HepG2 (cell line): ENCODE measurements around the gene TACC2. TPM values are rescaled to one million over a fixed set of nuclear protein-coding genes. Genes with fewer than 3 reads are reported as not detected.
A peak's percentile ranks its signal among the peaks of the same experiment; 100 is the strongest.

Experiments used
- ARID2 ChIP-seq: sonication (generic); formaldehyde crosslinking; IDR thresholded peaks from 2 replicates; pipeline ENCODE4 v1.8.1; 2022; ENCODE audit warnings: mild to moderate bottlenecking, missing genetic modification reagents, borderline replicate concordance
- DMAP1 ChIP-seq: IDR thresholded peaks from 2 replicates; pipeline ENCODE4 v1.6.1; 2016
- ELF4 ChIP-seq: sonication (generic); formaldehyde crosslinking; IDR thresholded peaks from 2 replicates; pipeline ENCODE4 v1.5.0; 2020; ENCODE audit warnings: missing genetic modification reagents, mild to moderate bottlenecking, moderate library complexity, borderline replicate concordance
- EP300 ChIP-seq, 3 experiments: sonication (generic) in 1 of 3; formaldehyde crosslinking in 1 of 3; IDR thresholded peaks; 2 replicates each; pipeline versions ENCODE4 v1.5.1 to v1.6.1; 2011 to 2020; ENCODE audit warnings: low read depth in 2 of 3, low read length in 2 of 3, borderline replicate concordance in 1 of 3, improper control_type of control experiment in 1 of 3, mild to moderate bottlenecking in 1 of 3, missing genetic modification reagents in 1 of 3, moderate library complexity in 1 of 3
- ISX ChIP-seq: sonication (generic); formaldehyde crosslinking; conservative IDR thresholded peaks from 2 replicates; pipeline ENCODE4 v1.5.0; 2020; ENCODE audit warnings: missing genetic modification reagents
- NR1H2 ChIP-seq: sonication (generic); formaldehyde crosslinking; IDR thresholded peaks from 2 replicates; pipeline ENCODE4 v1.8.1; 2022; ENCODE audit warnings: low read depth, missing genetic modification reagents, borderline replicate concordance
- NR2F2 ChIP-seq: IDR thresholded peaks from 2 replicates; pipeline ENCODE4 v1.6.1; 2012; ENCODE audit warnings: low read depth, inconsistent platforms, borderline replicate concordance
- ONECUT2 ChIP-seq: sonication (generic); formaldehyde crosslinking; IDR thresholded peaks from 2 replicates; pipeline ENCODE4 v1.4.0; 2020; ENCODE audit warnings: missing genetic modification reagents
- PAF1 ChIP-seq: IDR thresholded peaks from 2 replicates; pipeline ENCODE4 v1.6.1; 2016; ENCODE audit warnings: missing genetic modification reagents, missing compliant biosample characterization
- RFXANK ChIP-seq: IDR thresholded peaks from 2 replicates; pipeline ENCODE4 v1.6.1; 2016
- SMARCE1 ChIP-seq: fragments of 450-650 bp; IDR thresholded peaks from 2 replicates; pipeline ENCODE4 v1.6.1; 2017; ENCODE audit warnings: borderline replicate concordance
- STAT5B ChIP-seq: sonication (generic); formaldehyde crosslinking; IDR thresholded peaks from 2 replicates; pipeline ENCODE4 v1.4.0; 2020; ENCODE audit warnings: missing genetic modification reagents
- ZBTB37 ChIP-seq: sonication (generic); formaldehyde crosslinking; IDR thresholded peaks from 2 replicates; pipeline ENCODE4 v1.4.0; 2020; ENCODE audit warnings: mild to moderate bottlenecking, missing genetic modification reagents
- ZBTB46 ChIP-seq: sonication (generic); formaldehyde crosslinking; IDR thresholded peaks from 2 replicates; pipeline ENCODE4 v1.4.0; 2020; ENCODE audit warnings: mild to moderate bottlenecking, missing genetic modification reagents, borderline replicate concordance
- ZKSCAN8 ChIP-seq: IDR thresholded peaks from 2 replicates; pipeline ENCODE4 v1.6.1; 2016; ENCODE audit warnings: borderline replicate concordance, missing genetic modification reagents, missing compliant biosample characterization
- ZMYM3 ChIP-seq: sonication (generic); formaldehyde crosslinking; IDR thresholded peaks from 2 replicates; pipeline ENCODE4 v1.5.1; 2020; ENCODE audit warnings: mild to moderate bottlenecking, missing genetic modification reagents
- ZNF292 ChIP-seq: sonication (generic); formaldehyde crosslinking; IDR thresholded peaks from 2 replicates; pipeline ENCODE4 v1.8.1; 2022; ENCODE audit warnings: mild to moderate bottlenecking, low read depth, missing genetic modification reagents, borderline replicate concordance
- ZNF362 ChIP-seq: sonication (generic); formaldehyde crosslinking; IDR thresholded peaks from 2 replicates; pipeline ENCODE4 v1.4.0; 2020; ENCODE audit warnings: missing genetic modification reagents, mild to moderate bottlenecking, borderline replicate concordance
- ZNF460 ChIP-seq: sonication (generic); formaldehyde crosslinking; IDR thresholded peaks from 2 replicates; pipeline ENCODE4 v1.5.1; 2020; ENCODE audit warnings: missing genetic modification reagents, mild to moderate bottlenecking, borderline replicate concordance
- ZNF549 ChIP-seq: sonication (generic); formaldehyde crosslinking; IDR thresholded peaks from 2 replicates; pipeline ENCODE4 v1.5.0; 2020; ENCODE audit warnings: missing genetic modification reagents
- ZNF577 ChIP-seq: sonication (generic); formaldehyde crosslinking; IDR thresholded peaks from 2 replicates; pipeline ENCODE4 v1.4.0; 2020; ENCODE audit warnings: mild to moderate bottlenecking, low read depth, missing genetic modification reagents, borderline replicate concordance
- ZNF629 ChIP-seq: sonication (generic); formaldehyde crosslinking; conservative IDR thresholded peaks from 2 replicates; pipeline ENCODE4 v1.5.0; 2020; ENCODE audit warnings: missing genetic modification reagents
- ZNF790 ChIP-seq: sonication (generic); formaldehyde crosslinking; IDR thresholded peaks from 2 replicates; pipeline ENCODE4 v1.8.0; 2022; ENCODE audit warnings: missing genetic modification reagents, mild to moderate bottlenecking, borderline replicate concordance
- ZZZ3 ChIP-seq: sonication (generic); formaldehyde crosslinking; IDR thresholded peaks from 2 replicates; pipeline ENCODE4 v1.4.0; 2020; ENCODE audit warnings: missing genetic modification reagents, mild to moderate bottlenecking, borderline replicate concordance
- polyA plus RNA-seq, 8 experiments: library from polyadenylated mRNA; depleted of rRNA in 3 of 8; stranded (reverse) in 7 of 8; unstranded in 1 of 8; fragments of >200 nt; fragmentation: Illumina TruSeq in 4 of 8; extraction: Trizol in 4 of 8; gene quantifications; 2 replicates each; pipeline versions ENCODE4 v1.2.1 to v1.2.3, GENCODE V29; 2011 to 2016; ENCODE audit warnings: low read depth in 4 of 8, missing spikeins in 1 of 8, mixed read lengths in 1 of 8; ENCODE audit not compliant: insufficient read depth in 1 of 8
- total RNA-seq, 5 experiments: library from RNA; depleted of rRNA; stranded (reverse); fragments of >200 nt; fragmentation: Illumina TruSeq; extraction: Trizol; gene quantifications; 2 replicates each; pipeline ENCODE4 v1.2.3, GENCODE V29; 2016; ENCODE audit warnings: low read depth in 1 of 5

Gene TACC2
- total and polyA plus RNA-seq, 2 of the 13 experiments (the other 11 are each of a cell fraction or from before 2014, with no cell fraction given) = 11.8 to 16.0 TPM

GRCh38 chr10:122062831-122063674, 74.1 kb downstream of the TACC2 start (continued):
- TF ChIP-seq NR1H2 (CRISPR knock-in tag) = no peak
- TF ChIP-seq ZNF577 = no peak
- peak; percentile 91; the same call in 1 of the 2 replicates for TF ChIP-seq ZNF292 (CRISPR knock-in tag)
- TF ChIP-seq STAT5B (CRISPR knock-in tag) = no peak
- TF ChIP-seq ZBTB46 (CRISPR knock-in tag) = no peak
- TF ChIP-seq ISX (CRISPR knock-in tag) = no peak
- no peak for TF ChIP-seq ZZZ3
- no peak for TF ChIP-seq ONECUT2 (CRISPR knock-in tag)
- TF ChIP-seq ELF4 (CRISPR knock-in tag) = no peak
- no peak for TF ChIP-seq ZNF629 (CRISPR knock-in tag)
- no peak for TF ChIP-seq PAF1 (CRISPR knock-in tag)
- TF ChIP-seq ZNF549 (CRISPR knock-in tag) = no peak
- peak; percentile 81; the same call in 1 of the 2 replicates for TF ChIP-seq ZKSCAN8 (CRISPR knock-in tag)
- 0 out of 2 replicates have a peak, but pooled peaks have one; percentile 47 for TF ChIP-seq NR2F2
- TF ChIP-seq SMARCE1 = no peak
- TF ChIP-seq ZNF790 = no peak
- TF ChIP-seq ZNF362 (CRISPR knock-in tag) = peak; percentile 42; the same call in 1 of the 2 replicates
- TF ChIP-seq EP300 (IDR thresholded peaks at IDR 0.05; ENCODE audit: low read depth in 2 of 2, low read length in 2 of 2) = peak; percentile 59 to 93; a peak in 3 of 4 replicates
- peak; percentile 92 for TF ChIP-seq EP300 (CRISPR knock-in tag; IDR thresholded peaks at IDR 0.05; ENCODE audit: borderline replicate concordance)
- TF ChIP-seq ZNF460 (CRISPR knock-in tag) = no peak
- peak; percentile 77; the same call in 1 of the 2 replicates for TF ChIP-seq RFXANK
- peak; percentile 77; the same call in 1 of the 2 replicates for TF ChIP-seq ARID2 (CRISPR knock-in tag)
- no peak for TF ChIP-seq ZBTB37
- peak; percentile 89 for TF ChIP-seq ZMYM3 (CRISPR knock-in tag)
- TF ChIP-seq DMAP1 = peak; percentile 89
